GM23338 (cell line): Measurements from ENCODE around the gene ARHGAP32. TPM values are rescaled to one million over a fixed set of nuclear protein-coding genes. Genes with fewer than 3 reads are reported as not detected.
A peak's percentile ranks its signal among the peaks of the same experiment; 100 is the strongest.
"Not testable (repeated sequence)": the region's sequence is repeated elsewhere in the genome, so short reads cannot be mapped to it uniquely, and the experiment has no call there.

Experiments
- ATAC-seq: fragments of 200-7000 bp; cut with Tn5 transposase; 3 replicates; pipeline ENCODE4 v1.9.1; 2020
- DNase-seq: peaks from one replicate; pipeline ENCODE4 v3.0.0-alpha.2; 2015; ENCODE audit warnings: low spot score
- H2AFZ ChIP-seq: fragments of 200-600 bp; sonication (generic); 2 replicates; pipeline ENCODE4 v1.8.0; 2016; ENCODE audit warnings: antibody characterized with exemption, mild to moderate bottlenecking, moderate library complexity
- H3F3A ChIP-seq: fragments of 200-600 bp; sonication (generic); replicated peaks from 2 replicates; pipeline ENCODE4 v1.8.0; 2017; ENCODE audit warnings: antibody characterized with exemption, mixed run types, low read depth
- H3K27ac ChIP-seq: fragments of 200-600 bp; sonication (generic); 2 replicates; pipeline ENCODE4 v1.6.1; 2016; ENCODE audit warnings: low read depth
- H3K27me3 ChIP-seq: fragments of 200-600 bp; sonication (generic); 2 replicates; pipeline ENCODE4 v1.8.0; 2016; ENCODE audit warnings: mild to moderate bottlenecking, mixed run types, moderate library complexity; ENCODE audit not compliant: insufficient read depth
- H3K36me3 ChIP-seq: fragments of 200-600 bp; sonication (generic); 2 replicates; pipeline ENCODE4 v1.8.0; 2016; ENCODE audit warnings: mild to moderate bottlenecking; ENCODE audit not compliant: insufficient read depth
- H3K4me1 ChIP-seq: fragments of 200-600 bp; sonication (generic); 2 replicates; pipeline ENCODE4 v1.8.0; 2016; ENCODE audit warnings: mild to moderate bottlenecking, moderate library complexity; ENCODE audit not compliant: insufficient read depth
- H3K4me2 ChIP-seq: fragments of 200-600 bp; sonication (generic); 2 replicates; pipeline ENCODE4 v1.7.1; 2017; ENCODE audit warnings: mixed run types
- H3K4me3 ChIP-seq: fragments of 200-600 bp; sonication (generic); 2 replicates; pipeline ENCODE4 v1.6.1; 2016; ENCODE audit warnings: mixed run types
- H3K79me2 ChIP-seq: fragments of 200-600 bp; sonication (generic); replicated peaks from 2 replicates; pipeline ENCODE4 v1.8.0; 2017; ENCODE audit warnings: mild to moderate bottlenecking; ENCODE audit not compliant: insufficient read depth
- H3K9me2 ChIP-seq: fragments of 200-600 bp; sonication (generic); 2 replicates; pipeline ENCODE4 v1.8.0; 2017; ENCODE audit not compliant: insufficient read depth
- H4K20me1 ChIP-seq: fragments of 200-600 bp; sonication (generic); replicated peaks from 2 replicates; pipeline ENCODE4 v1.8.0; 2017; ENCODE audit warnings: mild to moderate bottlenecking; ENCODE audit not compliant: insufficient read depth
- H3K27ac Mint-ChIP-seq: 2 replicates; pipeline ENCODE4 v1.8.0; 2020; ENCODE audit warnings: inconsistent platforms, mild to moderate bottlenecking, moderate library complexity, mixed read lengths
- H3K27me3 Mint-ChIP-seq: 3 replicates; pipeline ENCODE4 v1.8.0; 2022; ENCODE audit warnings: low read depth, mild to moderate bottlenecking, moderate library complexity, mixed read lengths, inconsistent platforms; ENCODE audit not compliant: insufficient read depth, poor library complexity
- H3K36me3 Mint-ChIP-seq: 3 replicates; pipeline ENCODE4 v1.8.0; 2021; ENCODE audit warnings: low read depth, mild to moderate bottlenecking, inconsistent platforms, moderate library complexity, mixed read lengths
- H3K4me1 Mint-ChIP-seq: 3 replicates; pipeline ENCODE4 v1.8.0; 2020; ENCODE audit warnings: mild to moderate bottlenecking, inconsistent platforms, mixed read lengths
- H3K4me3 Mint-ChIP-seq: 3 replicates; pipeline ENCODE4 v1.8.0; 2021; ENCODE audit warnings: moderate library complexity, mild to moderate bottlenecking, inconsistent platforms, mixed read lengths
- H3K9me3 Mint-ChIP-seq: 3 replicates; pipeline ENCODE4 v1.8.0; 2020; ENCODE audit warnings: moderate library complexity, mild to moderate bottlenecking, inconsistent platforms, mixed read lengths
- EZH2phosphoT487 ChIP-seq: fragments of 200-600 bp; sonication (generic); IDR thresholded peaks from one replicate; pipeline ENCODE4 v1.8.1; 2018; ENCODE audit warnings: antibody characterized with exemption; ENCODE audit not compliant: unreplicated experiment
- JUNB ChIP-seq: IDR thresholded peaks from one replicate; pipeline ENCODE4 v1.6.1; 2016; ENCODE audit warnings: antibody characterized with exemption; ENCODE audit not compliant: unreplicated experiment
- POLR2AphosphoS5 ChIP-seq: IDR thresholded peaks from 2 replicates; pipeline ENCODE4 v1.6.1; 2016; ENCODE audit warnings: antibody characterized with exemption, low read depth
- REST ChIP-seq: IDR thresholded peaks from one replicate; pipeline ENCODE4 v1.6.1; 2018; ENCODE audit warnings: antibody characterized with exemption; ENCODE audit not compliant: unreplicated experiment
- ZNF114 ChIP-seq: fragments of 250-450 bp; sonication (Bioruptor Pico); IDR thresholded peaks from 2 replicates; pipeline ENCODE4 v1.5.0; 2020; ENCODE audit warnings: mild to moderate bottlenecking, moderate library complexity
- polyA plus RNA-seq: library from polyadenylated mRNA; unstranded; fragments of >200 nt; fragmentation: Nextera tagmentation; extraction: Ambion mirVana; gene quantifications from 2 replicates; pipeline ENCODE4 v1.2.1, GENCODE V29; 2016
- total RNA-seq: library from RNA; depleted of rRNA; stranded (reverse); fragments of >200 nt; shearing (Covaris generic); gene quantifications from 2 replicates; pipeline ENCODE4 v1.2.3, GENCODE V29; 2014
- TF ChIP-seq, protein P1 (sequence below), 2 experiments: fragments of 200-600 bp in 1 of 2; sonication (generic) in 1 of 2; conservative IDR thresholded peaks; 2 replicates each; pipeline versions ENCODE4 v1.5.1 to v1.6.1; 2016 to 2017; ENCODE audit warnings: antibody characterized with exemption in 2 of 2, low read depth in 2 of 2, mild to moderate bottlenecking in 2 of 2, moderate library complexity in 1 of 2

The ARHGAP32 gene
- total and polyA plus RNA-seq, 2 experiments from 2014 or later, result 3.9 to 17.2 TPM

- no peak for TF ChIP-seq ZNF114 (CRISPR knock-in tag)
- H3K4me3 Mint-ChIP-seq, result no peak overlapping the region
- Histone ChIP-seq H3K4me1 (no peaks in the 10 kb centered on the region), H4K20me1 (no peaks in the 10 kb centered on the region), H3K79me2 (no peaks in the 10 kb centered on the region), H3K27me3 (no peaks in the 10 kb centered on the region), H3K4me3 (no peak overlapping the region), H3F3A (no peaks in the 10 kb centered on the region), H3K36me3 (no peaks in the 10 kb centered on the region), H2AFZ (no peak overlapping the region), H3K27ac (no peak overlapping the region), H3K4me2 (no peak overlapping the region), H3K9me2 (no peaks in the 10 kb centered on the region; the same call in 1 of the 2 replicates)
- H3K27ac Mint-ChIP-seq, result 0 out of 2 replicates have a peak overlapping the region, but pooled peaks have one; percentile 65
- H3K4me1 Mint-ChIP-seq, result peaks cover 10% of the 10 kb centered on the region; the same call in 2 of the 3 replicates
- no peak for DNase-seq
- no peak for ATAC-seq
- H3K36me3 Mint-ChIP-seq, result peaks cover 24% of the 10 kb centered on the region
- H3K9me3 Mint-ChIP-seq, result peaks cover 26% of the 10 kb centered on the region; the same call in 2 of the 3 replicates
- peaks cover 1% of the 10 kb centered on the region for H3K27me3 Mint-ChIP-seq
Measured at GRCh38 chr11:129006161-129006560, 186.0 kb downstream of the ARHGAP32 start.

DNA sequence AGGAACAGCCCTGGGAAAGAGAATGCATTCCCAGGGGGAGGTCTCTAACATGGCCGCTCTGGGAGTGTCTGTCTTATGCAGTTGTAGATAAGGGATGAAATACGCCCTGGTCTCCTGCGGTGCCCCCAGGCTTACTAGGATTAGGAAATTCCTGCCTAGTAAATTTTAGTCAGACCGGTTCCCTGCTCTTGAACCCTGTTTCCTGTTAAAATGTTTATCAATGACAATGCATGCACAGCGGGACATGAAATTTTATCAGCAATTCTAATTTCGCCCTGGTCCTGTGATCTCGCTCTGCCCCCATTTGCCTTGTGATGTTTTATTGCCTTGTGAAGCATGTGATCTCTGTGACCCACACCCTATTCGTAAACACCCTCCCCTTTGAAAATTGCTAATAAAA is 193.0 kb downstream of the ARHGAP32 start:
- Mint-ChIP-seq H3K9me3 (peaks cover 46% of the 10 kb centered on the region), H3K36me3 (peaks cover 56% of the 10 kb centered on the region)
- not testable (repeated sequence) for H4K20me1 ChIP-seq, H2AFZ ChIP-seq, H3F3A ChIP-seq, ATAC-seq, H3K27me3 Mint-ChIP-seq, H3K27ac ChIP-seq, H3K4me2 ChIP-seq, H3K4me1 Mint-ChIP-seq, H3K79me2 ChIP-seq, H3K4me3 Mint-ChIP-seq, H3K27ac Mint-ChIP-seq, H3K4me1 ChIP-seq, H3K36me3 ChIP-seq, H3K4me3 ChIP-seq, H3K9me2 ChIP-seq, H3K27me3 ChIP-seq
- DNase-seq, result peak; percentile 27

- H3K9me3 Mint-ChIP-seq, result no peaks in the 10 kb centered on the region
- Histone ChIP-seq H2AFZ (no peak overlapping the region), H3K4me1 (no peaks in the 10 kb centered on the region), H3K9me2 (no peaks in the 10 kb centered on the region), H4K20me1 (no peaks in the 10 kb centered on the region), H3K79me2 (no peaks in the 10 kb centered on the region), H3K36me3 (0 out of 2 replicates have a peak, but pooled peaks cover 5% of the 10 kb centered on the region), H3F3A (no peaks in the 10 kb centered on the region), H3K4me2 (no peak overlapping the region), H3K4me3 (no peak overlapping the region), H3K27me3 (no peaks in the 10 kb centered on the region), H3K27ac (no peak overlapping the region)
- peaks cover 4% of the 10 kb centered on the region; the same call in 2 of the 3 replicates for H3K4me1 Mint-ChIP-seq
- H3K4me3 Mint-ChIP-seq, result no peak overlapping the region
- ATAC-seq (no peak), DNase-seq (no peak)
- H3K27ac Mint-ChIP-seq, result no peak overlapping the region
- H3K27me3 Mint-ChIP-seq, result no peaks in the 10 kb centered on the region
- peaks cover 3% of the 10 kb centered on the region; the same call in 2 of the 3 replicates for H3K36me3 Mint-ChIP-seq
- no peak for TF ChIP-seq EZH2phosphoT487
- no peak for TF ChIP-seq REST
- TF ChIP-seq, protein P1, sequence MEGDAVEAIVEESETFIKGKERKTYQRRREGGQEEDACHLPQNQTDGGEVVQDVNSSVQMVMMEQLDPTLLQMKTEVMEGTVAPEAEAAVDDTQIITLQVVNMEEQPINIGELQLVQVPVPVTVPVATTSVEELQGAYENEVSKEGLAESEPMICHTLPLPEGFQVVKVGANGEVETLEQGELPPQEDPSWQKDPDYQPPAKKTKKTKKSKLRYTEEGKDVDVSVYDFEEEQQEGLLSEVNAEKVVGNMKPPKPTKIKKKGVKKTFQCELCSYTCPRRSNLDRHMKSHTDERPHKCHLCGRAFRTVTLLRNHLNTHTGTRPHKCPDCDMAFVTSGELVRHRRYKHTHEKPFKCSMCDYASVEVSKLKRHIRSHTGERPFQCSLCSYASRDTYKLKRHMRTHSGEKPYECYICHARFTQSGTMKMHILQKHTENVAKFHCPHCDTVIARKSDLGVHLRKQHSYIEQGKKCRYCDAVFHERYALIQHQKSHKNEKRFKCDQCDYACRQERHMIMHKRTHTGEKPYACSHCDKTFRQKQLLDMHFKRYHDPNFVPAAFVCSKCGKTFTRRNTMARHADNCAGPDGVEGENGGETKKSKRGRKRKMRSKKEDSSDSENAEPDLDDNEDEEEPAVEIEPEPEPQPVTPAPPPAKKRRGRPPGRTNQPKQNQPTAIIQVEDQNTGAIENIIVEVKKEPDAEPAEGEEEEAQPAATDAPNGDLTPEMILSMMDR (conservative IDR thresholded peaks at IDR 0.05; ENCODE audit: low read depth in 2 of 2), result no peak
- no peak for TF ChIP-seq POLR2AphosphoS5
- no peak for TF ChIP-seq JUNB
Measured at GRCh38 chr11:128988242-128988970, 203.7 kb downstream of the ARHGAP32 start.
